Right ventricle myocardium superior (tissue), 1 donor: ENCODE measurements around the gene MPRIP. TPM values are rescaled to one million over a fixed set of nuclear protein-coding genes. Genes with fewer than 3 reads are reported as not detected.
"Not testable (repeated sequence)": the region's sequence is repeated elsewhere in the genome, so short reads cannot be mapped to it uniquely, and the experiment has no call there.

Experiments used
- ATAC-seq: fragments of 200-7000 bp; cut with Tn5 transposase; one replicate; pipeline ENCODE4 v1.9.1; 2020; ENCODE audit warnings: mild to moderate bottlenecking; ENCODE audit not compliant: poor library complexity
- DNase-seq: peaks from one replicate; pipeline ENCODE4 v3.0.0-alpha.2; 2020
- intact Hi-C: fragments of 100-400 bp; cut with DNase I; formaldehyde crosslinking; loops from one replicate; pipeline ENCODE4 v1.11.2; 2022
- total RNA-seq: library from RNA; stranded (reverse); fragmentation: NEBNext Ultra II Directional; extraction: Animal tissue kit (Norgen Biotek cat#: 25700); gene quantifications from one replicate; pipeline ENCODE4 v1.2.1, GENCODE V29; 2021
- donor health status: DM: no; HTN: yes; CAD: no; lungs with severe emphysema.

The MPRIP gene
- total RNA-seq, 1 donor from 2014 or later: 280 TPM

GRCh38 chr17:17144916-17145665, 102.8 kb downstream of the MPRIP start:
- intact Hi-C loops: loop anchor here (10.0 kb wide), 1 partner anchor 170 kb away; no protein-coding TSS in a partner anchor
- DNase-seq (no peak), ATAC-seq (peak; percentile 65)

DNA sequence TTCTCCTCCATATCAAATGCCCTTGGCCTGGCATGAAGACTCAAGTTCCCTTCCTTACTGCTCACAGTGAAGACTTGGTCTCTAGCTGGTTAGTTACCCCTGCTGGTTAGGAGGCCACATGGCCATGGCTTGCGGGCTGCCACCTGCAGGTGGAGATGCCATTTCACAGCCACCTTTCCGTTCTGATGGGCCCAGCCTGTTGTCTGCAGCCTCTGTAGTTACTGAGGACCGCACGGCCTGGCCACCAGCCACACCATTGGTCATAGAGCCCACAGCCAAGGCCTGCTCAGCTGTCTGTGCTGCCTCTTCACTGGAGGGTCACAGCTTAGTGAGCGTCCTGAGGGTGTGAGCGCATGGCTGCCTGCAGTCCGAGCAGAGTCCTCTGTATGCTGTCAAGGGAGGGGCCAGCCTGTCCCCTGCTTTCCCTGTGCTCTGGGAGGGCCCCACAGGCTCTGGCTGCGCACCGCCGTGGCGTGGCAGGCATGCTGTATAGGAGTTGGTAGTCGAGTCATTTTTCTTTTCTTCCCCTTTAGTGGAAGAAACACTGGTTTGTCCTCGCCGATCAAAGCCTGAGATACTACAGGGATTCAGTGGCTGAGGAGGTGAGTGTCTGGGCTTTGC, 104.6 kb downstream of the MPRIP start:
- intact Hi-C loops: loop anchor here (10.0 kb wide), 1 partner anchor 168 kb away; no protein-coding TSS in a partner anchor
- DNase-seq (no peak), ATAC-seq (no peak)

DNA sequence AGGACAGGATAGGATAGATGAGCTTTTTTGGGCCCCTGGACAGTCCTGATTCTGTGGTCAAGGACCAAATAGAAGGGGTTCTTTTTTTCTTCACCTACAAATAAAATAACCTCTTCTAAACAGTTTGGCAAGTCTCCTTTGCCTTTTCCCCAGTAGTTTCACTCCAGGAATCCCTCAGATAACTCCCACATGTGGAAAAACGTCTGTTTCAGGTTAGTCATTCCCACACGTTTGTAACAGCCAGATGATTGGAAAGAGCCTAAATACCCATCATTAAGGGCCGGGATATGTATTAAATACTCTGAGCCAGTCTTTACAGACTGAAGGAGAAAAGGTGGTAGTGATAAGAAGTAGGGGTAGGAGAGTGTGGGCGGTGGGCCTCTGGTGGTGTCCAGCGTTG, 105.6 kb downstream of the MPRIP start:
- ATAC-seq (no peak), DNase-seq (no peak)
- intact Hi-C loops: loop anchor here (10.0 kb wide), 1 partner anchor 167 kb away; no protein-coding TSS in a partner anchor

DNA sequence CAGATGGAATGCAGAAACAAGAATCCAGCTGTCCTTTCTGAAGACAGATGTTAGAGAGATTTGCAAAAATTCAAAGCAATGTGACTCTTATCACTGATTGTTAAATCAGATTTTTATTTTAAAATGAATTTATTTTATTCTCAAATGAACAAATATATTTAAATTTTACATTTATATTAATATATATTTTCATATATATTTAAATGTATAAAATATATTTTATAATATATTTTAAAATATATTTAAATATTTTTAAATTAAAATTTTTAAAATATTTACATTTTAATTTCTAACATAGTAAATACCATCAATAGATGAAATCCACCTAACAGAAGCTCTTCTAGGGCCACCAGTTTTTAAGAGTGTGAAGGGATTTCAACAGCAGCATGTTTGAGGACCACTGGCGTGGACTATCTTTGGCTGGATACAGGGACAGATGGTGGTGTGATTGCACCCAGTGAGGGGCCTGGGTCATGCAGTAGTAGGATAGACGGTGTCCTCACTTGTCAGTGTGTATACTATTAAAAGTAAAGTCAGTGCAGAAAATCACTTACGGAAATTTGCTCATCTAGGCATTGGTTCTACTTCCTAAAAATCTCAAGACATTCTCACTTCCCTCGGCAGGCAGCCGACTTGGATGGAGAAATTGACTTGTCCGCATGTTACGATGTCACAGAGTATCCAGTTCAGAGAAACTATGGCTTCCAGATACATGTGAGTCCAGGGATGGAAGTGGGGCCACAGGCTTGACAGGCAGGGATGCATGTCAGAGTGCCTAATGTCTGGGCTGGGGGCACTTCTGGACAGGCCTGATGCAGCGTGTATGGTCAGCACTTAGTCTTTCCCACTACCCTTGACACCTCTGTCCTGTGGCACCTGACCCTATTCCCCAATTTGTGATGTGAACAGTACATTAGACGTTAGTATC, 107.5 kb downstream of the MPRIP start:
- ATAC-seq (no peak), DNase-seq (no peak)
- intact Hi-C loops: loop anchor here (10.0 kb wide), 1 partner anchor 165 kb away; no protein-coding TSS in a partner anchor

- ATAC-seq (no peak), DNase-seq (no peak)
- intact Hi-C loops: no loop called here
Observed at GRCh38 chr17:17150448-17150800, 108.2 kb downstream of the MPRIP start.

DNA sequence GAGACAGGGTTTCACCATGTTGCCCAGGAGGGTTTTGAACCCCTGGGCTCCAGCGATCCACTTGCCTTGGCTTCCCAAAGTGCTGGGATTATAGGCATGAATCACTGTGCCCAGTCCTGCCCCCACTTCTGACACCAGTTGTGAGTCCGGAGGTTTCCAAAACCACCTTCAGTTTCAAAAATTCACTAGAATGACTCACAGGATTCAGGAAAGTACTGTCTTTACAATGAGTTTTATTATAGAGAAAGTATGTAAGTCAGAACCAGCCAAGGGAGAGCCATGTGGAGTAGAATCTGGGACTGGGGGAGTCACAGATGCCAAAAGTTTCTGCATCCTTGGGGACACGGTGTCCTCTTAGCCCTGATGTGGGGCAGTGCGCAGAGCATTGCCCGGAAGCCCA, 108.8 kb downstream of the MPRIP start:
- ATAC-seq (no peak), DNase-seq (no peak)
- intact Hi-C loops: no loop called here

GRCh38 chr17:17151541-17151940, 109.3 kb downstream of the MPRIP start:
- intact Hi-C loops: no loop called here
- DNase-seq: no peak
- no peak for ATAC-seq

GRCh38 chr17:17151962-17152361, 109.7 kb downstream of the MPRIP start:
- intact Hi-C loops: no loop called here

DNA sequence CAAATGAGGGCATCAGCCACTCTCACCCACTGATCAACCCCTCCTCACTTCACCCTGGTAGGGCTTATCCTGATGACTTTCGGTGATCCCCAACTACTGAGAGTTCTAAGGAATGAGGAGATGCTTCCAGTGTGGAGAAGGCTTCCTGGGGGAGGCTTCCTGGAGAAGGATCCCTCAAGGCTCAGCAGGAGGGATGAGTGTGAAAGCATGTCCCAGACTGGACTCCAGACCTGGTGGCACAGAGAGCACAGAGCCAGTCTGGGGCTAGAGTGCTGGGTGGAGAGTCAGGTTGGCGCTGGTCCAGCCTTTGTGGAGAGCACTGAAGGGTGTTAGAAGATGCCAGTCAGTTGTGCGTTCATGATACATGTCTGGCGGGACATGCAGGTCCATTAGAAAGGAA, 110.1 kb downstream of the MPRIP start:
- DNase-seq (peak; percentile 76), ATAC-seq (peak; percentile 77)
- intact Hi-C loops: no loop called here

More at GRCh38 chr17:17151962-17152361, 109.7 kb downstream of the MPRIP start:
- ATAC-seq (peak; percentile 95), DNase-seq (peak; percentile 94)

DNA sequence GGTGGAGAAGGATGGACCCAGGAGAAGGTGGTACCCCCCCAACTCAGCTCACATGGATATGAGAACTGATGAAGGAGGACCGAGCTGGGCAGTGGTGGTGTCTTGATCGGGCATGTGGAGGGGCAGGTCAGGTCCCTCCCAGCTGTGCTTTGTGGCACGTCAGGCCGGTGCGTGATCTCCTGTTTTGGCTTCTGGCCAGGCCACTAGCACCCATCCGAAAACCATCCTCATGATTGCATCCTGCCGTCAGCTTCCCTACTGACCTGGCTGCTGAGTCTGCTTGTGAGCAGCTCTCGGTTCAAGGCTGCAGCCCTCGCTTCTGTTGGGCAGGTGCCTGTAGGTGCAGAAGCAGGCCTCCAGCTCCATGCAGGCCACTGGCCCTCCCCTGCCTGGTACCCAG, 110.8 kb downstream of the MPRIP start:
- intact Hi-C loops: no loop called here
- no peak for DNase-seq
- ATAC-seq: no peak

DNA sequence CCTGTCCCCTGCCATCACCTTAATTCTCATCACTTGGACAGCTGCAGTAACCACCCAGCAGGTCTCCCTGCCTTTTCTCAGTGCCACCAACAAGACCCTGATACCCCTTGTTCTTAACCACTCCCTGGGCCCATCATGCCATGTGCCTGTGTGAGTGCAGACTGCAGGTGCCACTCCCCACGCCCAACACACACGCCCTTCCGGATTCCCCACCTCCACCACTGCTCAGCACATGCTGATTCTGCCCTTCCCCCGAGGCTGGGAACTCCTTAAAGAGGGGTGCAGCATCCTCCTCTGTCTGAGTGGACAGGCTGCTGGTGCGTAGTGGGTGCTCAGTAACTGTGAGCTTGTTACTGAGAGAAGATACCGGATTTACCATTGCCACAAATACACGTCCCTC, 111.5 kb downstream of the MPRIP start:
- intact Hi-C loops: no loop called here
- ATAC-seq (no peak), DNase-seq (no peak)

- intact Hi-C loops: no loop called here
- ATAC-seq (no peak), DNase-seq (no peak)
Observed at GRCh38 chr17:17154556-17154955, 112.3 kb downstream of the MPRIP start.

DNA sequence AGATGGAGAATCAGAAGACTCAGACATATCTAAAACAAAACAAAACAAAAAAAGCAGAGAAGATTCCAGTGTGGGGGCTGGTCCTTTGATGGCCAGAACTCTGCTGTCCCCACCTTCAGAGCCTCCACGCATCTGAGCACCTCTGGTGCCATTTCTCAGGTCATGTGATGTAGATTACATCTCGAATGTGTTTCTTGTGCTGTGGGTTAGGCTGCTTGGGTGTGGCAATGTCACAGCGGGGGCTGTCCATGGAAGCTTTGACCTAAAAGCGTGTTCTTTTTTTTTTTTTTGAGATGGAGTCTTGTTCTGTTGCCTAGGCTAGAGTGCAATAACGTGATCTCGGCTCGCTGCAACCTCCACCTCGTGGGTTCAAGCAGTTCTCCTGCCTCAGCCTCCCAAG, 112.7 kb downstream of the MPRIP start:
- intact Hi-C loops: no loop called here
- no peak for ATAC-seq
- no peak for DNase-seq

DNA sequence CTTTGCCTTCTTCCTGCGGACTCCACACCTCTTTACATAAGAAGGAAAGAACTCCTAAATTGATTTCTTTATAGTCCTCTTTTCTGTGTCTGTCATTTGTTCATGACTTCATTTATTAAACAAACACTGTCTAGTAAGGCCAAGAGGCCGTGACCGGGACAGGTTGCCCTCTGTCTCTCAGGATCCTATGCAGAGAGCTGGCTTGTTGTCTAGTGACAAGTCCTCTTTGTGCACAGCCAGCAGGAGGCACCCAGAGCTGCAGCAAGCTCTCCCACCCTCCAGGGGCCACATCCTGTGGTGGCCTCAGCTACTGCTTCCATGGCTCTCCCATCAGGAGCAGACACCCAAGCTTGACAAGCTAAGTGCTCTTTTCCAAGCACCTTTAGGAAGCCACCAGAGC, 113.3 kb downstream of the MPRIP start:
- intact Hi-C loops: no loop called here
- no peak for DNase-seq
- no peak for ATAC-seq

GRCh38 chr17:17156107-17156506, 113.8 kb downstream of the MPRIP start:
- DNase-seq (no peak), ATAC-seq (no peak)
- intact Hi-C loops: no loop called here

DNA sequence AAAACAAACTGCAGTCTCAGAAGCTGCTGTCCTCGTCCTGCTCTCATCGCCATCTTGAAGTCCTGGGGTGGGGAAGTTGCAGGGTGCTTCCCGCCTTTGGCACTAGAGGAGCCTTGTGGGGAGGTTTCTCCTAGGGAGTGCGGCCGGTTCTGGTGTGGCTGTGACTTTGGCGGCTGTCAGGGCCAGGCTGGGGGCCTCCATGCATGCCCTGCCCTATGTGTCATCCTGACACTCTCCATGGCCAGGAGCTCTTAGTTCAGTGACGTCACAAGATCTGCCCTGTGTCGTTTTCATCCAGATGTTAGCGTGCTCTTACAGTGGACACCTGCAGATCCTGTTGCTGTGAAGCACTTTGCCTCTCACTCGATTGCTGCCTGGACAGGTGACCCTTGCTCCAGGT, 114.3 kb downstream of the MPRIP start:
- ATAC-seq (no peak), DNase-seq (no peak)
- intact Hi-C loops: no loop called here

DNA sequence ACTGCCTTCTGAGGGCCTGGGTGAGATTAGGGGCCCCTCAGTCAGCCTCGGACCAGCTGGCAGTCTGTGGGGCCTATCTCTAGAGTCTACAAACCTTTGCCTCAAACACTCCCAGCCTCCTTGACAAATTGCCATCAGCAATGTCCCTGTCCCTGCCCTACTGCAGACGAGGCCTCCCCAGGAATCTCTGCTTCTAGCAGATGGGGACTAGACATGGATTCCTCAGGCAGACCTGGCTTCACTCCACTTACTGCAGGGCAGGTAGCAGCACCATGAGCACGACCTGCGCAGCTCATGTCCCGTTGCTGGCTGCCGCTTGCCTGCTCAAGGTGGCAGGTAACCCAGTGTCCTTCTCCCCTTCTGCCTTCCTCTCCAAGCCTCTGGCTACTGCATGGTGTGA, 114.8 kb downstream of the MPRIP start:
- intact Hi-C loops: no loop called here
- DNase-seq (no peak), ATAC-seq (no peak)

- ATAC-seq, DNase-seq, intact Hi-C loops: not testable (repeated sequence)
Observed at GRCh38 chr17:17158506-17158905, 116.2 kb downstream of the MPRIP start.

- intact Hi-C loops: no loop called here
- ATAC-seq: no peak
- no peak for DNase-seq
Observed at GRCh38 chr17:17159571-17159970, 117.3 kb downstream of the MPRIP start.
